Activated CD8-positive, alpha-beta memory T cell treated with anti-CD3 and anti-CD28 coated beads for 48 hours (primary cell): ENCODE measurements around the gene FAM89B.

Experiments
- DNase-seq, 3 experiments: peaks; one replicate each; pipeline ENCODE4 v3.0.0-alpha.2; 2020; ENCODE audit warnings: low read depth in 2 of 3, low spot score in 2 of 3

FAM89B gene

DNA sequence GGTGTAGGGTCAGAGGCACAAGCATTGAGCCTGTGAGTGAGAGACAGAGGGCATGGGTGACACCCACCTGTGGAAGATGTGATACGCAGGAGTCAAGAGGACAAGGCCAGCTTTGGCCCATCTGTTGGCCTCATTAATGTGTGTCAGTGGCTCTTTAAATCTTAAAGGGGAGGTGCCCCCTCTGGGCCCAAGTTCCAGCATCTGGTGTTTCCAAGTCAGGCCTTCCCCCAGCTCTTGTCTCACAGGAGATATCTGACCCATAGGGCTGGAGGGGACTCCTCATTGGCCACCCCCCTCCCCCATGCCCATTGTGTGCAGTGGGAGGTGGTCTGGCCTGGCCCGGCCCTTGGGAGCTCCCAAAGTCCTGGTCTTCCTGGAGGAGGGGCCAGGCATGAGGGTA lies 14.3 kb downstream of the FAM89B start:
- DNase-seq, result no peak

DNA sequence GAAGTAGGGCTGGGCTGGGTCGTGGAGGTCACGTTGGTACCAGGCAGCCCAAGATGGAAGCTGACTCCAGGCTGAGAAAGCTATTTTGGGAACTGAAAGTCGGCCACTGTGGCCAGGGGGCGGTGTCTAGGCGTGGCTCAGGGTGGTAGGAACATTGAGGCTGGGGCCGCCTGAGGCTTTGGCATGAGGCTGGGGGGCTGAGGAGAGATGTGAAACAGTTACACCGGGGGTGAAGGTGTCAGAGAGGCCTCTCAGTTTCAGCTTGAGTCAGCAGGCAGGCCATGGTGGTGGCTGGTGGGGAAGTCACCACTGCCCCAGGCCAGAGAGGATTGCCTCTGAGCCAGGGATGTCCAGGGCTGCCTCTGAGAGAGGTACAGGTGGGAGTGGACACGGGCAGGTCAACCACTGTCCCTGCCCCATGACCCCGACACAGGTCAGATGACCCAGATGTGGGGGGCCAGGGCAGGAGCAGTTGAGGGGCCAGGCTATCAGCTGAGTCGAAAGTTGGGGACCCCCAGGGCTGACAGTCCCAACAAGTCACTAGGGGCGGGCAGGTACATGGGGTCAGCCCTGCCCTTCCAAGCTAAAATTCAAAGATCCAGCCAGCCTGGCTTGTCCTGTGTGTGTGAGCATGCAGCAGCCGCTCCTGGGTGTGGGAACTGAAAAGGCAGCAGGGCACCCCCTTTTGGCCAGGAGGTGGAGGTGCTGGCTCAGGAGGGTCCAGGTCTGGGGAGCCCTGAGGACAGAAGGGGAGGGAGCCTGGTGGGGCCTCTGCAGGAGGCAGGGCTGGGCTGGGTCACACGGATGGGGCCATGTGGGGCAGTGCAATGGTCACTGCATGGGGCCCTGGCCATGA lies 16.1 kb downstream of the FAM89B start:
- peak; percentile 40 to 72 (median 63) for DNase-seq

DNA sequence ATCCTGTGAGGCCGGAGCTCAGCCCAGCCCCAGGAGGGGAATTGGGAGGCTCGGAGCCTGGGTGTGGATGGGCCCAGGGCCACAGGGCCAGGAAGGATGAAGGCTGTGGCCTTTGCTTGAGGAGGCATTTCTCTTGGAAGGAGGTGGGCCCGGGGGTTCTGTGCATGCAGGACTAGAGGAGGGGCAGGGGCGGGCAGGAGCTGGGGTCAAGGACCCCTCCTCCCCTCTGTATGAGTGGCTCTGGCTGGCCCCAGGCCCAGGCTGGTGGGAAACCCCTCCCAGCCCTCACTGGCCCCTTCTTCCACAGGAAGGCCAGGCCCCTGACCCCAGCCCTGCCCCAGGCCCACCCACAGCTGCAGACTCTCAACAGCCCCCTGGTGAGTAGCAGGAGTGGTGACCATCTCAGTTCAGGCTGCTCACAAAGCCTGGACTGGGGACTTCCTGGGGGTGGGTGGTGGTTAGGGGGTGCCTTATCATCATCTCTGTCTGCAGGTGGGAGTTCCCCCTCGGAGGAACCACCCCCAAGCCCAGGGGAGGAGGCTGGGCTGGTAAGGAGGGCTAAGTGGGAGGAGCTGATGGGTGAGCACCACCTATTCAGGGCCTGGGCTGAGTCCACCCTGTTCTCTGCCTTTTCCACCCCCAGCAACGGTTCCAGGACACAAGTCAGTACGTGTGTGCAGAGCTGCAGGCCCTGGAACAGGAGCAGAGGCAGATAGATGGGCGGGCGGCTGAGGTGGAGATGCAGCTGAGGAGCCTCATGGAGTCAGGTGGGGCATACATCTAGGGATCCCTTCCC lies 17.3 kb downstream of the FAM89B start:
- peak in 1 of 3 experiments; percentile 57 for DNase-seq

DNA sequence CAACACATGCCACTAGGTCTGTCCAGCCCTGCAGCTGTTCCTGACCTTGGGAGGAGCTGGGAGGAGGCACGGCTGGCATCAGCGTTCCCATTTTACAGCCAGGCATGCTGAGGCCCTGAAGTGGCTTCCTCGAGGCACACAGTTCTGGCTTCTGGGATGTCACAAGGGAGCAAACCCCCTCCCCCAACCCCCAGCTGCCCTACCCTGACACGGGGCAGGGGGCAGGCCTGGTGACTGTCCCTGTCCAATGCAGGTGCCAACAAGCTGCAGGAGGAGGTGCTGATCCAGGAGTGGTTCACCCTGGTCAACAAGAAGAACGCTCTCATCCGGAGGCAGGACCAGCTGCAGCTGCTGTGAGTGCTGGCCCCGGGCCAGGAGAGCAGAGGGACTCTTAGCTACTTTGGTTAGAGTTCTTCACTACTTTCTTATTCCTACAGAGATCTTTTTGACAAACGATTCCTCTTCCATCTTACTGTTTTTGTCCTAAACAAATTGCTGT lies 18.0 kb downstream of the FAM89B start:
- DNase-seq, result no peak

DNA sequence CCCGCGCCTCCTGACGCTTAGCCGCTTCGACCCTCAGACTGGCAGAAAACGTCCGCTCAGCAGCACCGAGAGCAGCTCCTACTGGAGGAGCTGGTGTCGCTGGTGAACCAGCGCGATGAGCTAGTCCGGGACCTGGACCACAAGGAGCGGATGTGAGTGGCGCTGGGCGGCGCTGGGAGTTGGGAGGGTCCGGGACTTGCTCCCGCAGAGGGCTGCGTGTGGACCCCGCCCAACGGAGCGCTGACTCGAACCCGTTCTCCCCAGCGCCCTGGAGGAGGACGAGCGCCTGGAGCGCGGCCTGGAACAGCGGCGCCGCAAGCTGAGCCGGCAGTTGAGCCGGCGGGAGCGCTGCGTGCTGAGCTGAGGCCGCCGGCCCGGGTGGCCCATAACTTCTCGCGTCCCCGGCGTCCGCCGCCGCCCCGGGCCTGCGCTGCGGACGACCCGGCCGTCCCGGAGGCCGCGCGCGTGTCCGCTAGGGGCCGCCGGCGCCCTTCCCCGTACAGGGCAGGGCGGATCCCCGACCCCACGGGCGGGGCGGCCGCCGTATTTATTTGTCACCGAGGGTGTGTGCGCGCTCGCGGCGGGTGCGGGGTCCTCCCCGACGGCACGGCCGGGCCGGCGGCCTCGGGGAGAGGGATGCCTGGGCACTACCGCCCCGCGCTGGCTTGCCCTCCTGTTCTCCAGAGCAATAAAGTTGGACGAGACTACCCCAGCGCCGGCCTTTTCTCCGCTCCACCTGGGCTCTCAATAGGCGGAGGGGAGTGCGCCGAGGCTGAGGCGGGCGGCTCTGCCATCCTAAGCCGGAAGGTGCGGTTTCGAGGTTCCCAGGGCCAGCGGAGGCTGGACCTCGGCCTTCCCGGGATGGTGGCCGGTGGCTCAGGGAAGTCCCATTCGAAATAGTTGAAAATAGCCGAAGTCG lies 19.9 kb downstream of the FAM89B start:
- no peak for DNase-seq

DNA sequence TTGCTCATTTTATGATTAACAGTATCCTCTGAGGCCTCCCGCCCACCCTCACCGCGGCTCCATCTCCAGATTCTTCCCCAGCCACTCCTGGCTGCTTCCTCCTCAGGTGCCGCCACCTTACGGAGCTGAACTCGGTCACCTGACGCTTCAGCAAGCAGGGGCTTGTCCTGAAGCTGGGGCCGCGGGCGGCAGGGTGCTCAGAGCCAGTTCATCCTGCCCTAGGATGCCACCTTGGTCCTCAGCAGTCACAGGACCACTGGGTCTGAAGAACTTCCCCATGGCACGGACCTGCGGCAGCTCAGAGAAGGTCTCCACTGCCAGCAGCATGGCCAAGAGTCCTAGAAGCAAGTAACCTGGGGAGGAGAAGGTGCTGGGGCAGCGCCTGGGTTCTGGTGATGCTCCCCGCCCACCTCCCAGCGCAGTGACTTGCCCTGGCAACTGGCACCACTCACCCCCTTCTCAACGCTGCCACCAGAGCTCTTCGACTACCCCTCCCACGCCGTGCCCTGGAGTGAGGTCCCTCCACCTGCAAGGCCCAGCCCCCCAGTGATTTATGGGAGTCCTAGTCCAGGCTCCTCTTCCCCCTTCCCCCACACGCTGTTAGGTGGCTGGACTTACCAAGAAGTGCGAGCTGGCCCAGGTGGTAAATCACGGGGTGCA lies 20.6 kb downstream of the FAM89B start:
- DNase-seq, result no peak

DNA sequence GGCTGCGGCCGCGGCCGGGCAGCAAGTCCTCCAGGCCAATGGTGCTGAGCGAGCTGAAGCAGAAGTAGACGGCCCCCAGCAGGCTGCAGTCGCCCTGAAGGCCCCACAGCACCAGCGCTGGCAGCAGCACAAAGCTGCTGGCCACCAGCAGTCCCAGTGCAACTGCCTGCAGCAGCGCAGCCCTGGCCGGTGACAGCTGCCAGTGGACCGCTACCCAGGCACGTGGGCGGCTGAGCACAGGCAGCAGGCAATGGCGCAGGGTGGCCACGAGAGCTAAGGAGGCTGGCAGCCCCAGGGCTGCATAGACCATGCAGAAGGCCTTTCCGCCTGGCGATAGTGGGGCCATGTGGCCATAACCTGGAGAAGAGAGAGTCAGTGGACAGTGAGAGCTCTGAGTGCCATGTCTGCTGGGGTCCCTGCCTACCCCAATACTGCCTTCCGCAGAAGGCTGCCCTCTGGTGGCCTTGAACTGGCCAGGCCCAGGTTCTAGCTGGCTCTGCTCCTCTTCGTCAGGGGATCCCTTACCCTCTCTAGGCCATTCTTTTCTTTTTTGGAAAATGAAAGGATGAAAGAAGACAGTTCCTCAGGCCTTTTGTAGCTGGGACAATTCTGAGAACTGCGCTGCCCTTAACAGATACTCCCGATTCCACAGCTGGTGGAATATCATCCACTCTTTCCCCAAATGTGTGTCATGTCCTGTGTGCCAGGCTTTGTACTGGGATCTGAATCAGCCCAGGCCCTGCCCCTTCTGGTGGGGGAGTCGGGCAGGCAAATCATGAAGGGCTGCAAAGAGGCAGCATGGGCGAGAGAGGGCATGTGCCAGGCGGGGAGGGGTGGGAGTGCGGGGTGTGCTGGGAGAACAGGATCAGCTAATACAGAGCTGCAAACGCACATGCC lies 21.4 kb downstream of the FAM89B start:
- DNase-seq, result no peak

DNA sequence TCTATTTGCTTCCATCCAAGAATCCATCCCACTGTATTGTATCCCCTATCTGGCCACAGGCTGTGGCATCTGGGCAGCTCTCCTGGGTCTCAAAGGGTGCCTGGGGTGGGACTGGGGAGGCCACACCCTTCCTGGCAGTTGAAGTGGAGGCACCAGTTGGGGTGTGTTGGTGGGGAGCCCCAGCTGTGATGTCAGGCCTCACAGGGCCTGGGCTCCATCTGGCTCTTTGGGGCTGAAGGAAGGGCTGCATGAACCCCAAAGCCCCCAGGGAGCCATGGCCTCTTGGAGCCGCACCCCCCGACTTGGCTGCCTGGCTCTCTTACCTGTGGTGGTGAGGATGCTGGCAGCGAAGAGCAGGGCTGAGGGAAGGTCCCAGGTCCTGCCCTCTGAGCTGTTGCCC lies 22.8 kb downstream of the FAM89B start:
- no peak for DNase-seq

DNA sequence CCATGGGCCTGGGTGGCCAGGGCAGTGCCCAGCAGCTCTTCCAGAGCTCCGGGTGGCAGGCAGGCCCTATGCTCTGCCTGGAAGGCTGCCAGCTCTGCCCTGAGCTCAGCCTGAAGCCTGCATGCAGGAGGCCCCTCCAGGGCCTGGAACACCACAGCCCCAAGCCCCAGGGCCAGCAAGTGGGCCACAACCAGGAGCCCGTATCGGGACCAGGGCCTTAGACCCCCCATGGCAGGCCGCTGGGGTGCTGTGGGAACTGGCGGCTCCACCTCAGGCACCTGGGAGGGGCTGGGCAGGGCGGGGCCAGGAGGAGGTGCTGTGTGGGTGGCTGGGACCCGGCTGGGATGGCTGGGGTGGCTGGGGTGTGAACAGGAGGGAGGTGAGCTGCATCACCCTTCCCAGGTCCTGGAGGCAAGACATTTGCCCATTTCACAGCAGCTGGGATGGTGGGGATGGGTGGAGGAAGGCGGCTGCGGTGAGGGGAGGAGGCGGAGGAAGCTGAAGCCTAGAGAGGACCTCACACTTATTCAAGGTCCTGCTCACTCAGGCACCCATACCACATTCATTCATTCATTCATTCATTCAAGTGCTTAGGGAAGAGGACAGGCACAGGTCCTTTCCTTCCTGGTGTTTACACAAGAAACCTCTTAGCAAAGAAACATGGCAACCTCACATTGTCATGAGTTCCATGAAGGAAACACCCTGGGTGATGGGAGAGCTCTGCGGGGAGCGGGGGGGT lies 23.4 kb downstream of the FAM89B start, which contains the start of gene KCNK7:
Gene KCNK7 (minus strand): TSS at position 258 of the 739 bp plus-strand sequence. CDS start 28 bp downstream, at position 230.
- no peak for DNase-seq

DNA sequence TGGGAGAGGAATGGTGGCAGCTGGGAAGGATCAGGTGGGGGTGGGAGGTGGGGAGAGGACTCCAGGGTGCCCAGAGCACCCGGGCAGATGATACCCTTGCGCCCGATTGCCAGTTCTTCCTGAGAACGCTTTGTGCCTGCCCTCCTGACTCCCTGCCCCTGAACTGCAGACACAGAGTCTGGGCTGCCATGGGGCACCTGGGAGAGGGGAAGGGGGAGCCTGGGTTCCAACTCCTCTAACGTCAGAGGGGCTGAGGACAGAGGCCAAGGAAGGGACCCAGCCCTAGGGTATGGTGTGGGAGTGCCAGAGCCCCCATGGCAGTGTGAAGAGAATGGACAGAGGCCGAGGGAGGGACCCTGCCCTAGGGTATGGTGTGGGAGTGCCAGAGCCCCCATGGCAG lies 24.2 kb downstream of the FAM89B start:
- DNase-seq, result no peak

DNA sequence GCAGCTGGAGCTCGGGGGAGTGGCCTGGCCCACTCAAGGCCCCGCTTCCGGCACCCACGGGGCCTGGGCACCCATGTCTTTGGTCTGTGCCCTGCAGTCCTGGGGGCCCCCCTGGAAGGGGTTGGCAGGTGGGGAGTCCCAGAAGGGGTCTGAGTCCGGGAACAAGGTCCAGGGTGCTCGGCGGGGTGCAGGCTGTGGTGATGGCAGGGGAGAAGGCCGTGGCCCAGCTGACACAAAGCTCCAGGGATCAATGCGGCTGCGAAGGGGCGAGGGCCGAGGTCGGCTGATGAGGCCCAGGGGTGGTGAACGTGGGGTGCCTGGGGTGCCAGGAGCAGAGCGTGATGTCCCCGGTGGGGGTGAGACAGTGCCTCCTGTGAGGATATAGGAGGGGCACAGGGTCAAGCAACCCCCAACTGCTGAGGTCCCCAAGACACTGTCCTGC lies 25.9 kb downstream of the FAM89B start:
- no peak for DNase-seq

DNA sequence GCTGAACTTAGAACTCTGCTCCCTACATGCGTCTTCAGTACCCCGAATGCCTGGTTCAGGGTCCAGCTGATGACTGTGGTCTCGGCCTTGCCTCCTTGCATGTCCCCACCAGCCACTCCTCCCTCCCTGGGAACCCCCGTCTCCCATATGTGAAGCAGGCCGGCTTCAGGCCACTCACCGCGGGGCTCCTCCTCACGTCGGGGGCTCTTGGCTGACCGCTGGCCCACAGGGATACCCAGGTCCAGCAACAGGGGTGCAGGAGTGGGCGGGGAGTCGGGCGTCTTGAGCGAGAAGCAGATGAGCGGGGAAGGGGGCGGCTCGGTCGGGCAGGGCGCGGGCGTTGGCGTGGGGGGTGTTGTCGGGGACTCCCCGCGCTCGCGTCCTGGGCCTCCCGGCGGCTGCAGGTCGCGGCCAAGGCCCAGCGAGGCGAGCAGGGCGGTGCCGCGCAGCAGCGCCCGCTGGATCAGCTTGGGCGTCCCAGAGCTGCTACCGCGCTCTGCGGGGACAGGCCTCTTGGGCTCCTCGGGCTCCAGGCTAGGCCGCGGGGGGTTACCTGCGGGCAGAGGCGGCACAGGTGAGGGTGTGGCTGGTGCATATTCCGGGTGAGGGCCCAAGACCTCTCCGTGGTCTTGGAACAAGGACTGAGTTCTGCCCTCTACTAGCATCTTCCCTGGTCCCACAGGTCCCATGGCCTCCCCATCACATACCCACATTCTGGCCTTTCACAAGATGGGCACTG lies 27.0 kb downstream of the FAM89B start:
- DNase-seq, result no peak

DNA sequence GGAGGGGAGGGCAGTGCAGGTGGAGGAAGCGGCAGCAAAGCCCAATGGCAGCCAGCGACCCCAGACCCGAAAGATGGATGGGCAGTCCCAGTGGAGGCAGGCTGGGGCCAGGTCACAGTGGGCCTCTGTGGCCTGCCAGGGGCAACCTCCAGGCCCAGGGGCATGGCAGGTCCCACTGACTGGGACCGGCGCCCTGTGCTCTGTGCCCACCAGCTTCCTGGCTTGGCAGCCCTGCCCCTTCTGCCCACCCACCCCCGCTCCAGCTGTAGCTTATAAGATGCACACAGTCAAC lies 27.6 kb downstream of the FAM89B start:
- no peak for DNase-seq

DNA sequence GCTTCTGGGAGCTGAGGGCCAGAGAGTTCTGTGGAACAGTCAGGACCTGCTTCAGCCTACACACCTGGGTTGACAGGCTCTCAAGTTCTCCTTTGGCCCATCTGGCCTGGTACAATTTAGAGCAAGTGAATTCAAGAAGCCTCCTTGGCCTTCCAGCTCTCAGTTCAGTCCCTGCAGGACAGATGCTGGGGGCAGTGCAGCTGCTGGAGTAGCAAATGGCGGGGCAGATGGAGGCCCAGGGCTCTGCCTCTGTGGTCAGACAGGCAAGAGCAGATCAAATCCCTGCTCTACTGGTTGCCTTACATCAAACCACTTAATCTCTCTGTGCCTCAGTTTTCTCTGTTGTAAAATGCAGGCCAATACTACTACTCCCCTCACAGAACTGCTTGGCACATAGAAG lies 31.9 kb downstream of the FAM89B start:
- DNase-seq, result no peak

DNA sequence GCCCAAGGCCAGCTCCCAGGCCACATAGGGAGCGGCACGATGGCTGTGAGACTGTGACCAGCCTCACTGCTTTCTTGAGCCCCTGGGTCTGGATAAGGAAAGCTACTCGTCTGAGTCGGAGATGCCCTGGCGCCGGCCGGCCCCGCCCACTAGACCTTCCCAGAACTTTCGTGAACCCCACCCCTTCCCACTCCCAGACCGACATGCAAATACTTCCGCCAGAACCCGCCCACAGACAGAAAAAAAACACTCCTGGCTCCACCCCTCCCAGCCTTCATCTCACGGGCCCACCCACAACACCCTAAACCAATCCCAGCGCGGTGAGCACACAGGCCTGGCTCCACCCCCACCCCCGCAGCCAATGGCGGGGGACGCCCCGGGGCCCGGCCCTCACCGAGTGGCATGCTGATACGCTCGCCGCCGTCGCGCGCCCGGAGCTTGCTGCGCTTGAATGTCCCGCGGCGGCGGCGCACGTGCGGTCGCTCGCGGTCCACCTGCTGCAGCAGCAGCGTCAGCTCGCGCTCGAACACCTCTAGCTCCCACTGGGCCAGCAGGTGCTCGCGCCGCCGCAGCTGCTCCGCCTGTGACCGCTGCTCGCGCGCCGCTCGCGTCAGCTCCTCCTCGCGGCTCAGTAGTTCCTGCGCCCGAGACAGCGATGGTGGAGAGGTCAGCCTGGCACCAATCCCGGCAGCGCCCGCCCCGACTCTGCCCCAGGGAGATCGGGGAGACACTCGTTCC lies 34.7 kb downstream of the FAM89B start:
- DNase-seq, result no peak

DNA sequence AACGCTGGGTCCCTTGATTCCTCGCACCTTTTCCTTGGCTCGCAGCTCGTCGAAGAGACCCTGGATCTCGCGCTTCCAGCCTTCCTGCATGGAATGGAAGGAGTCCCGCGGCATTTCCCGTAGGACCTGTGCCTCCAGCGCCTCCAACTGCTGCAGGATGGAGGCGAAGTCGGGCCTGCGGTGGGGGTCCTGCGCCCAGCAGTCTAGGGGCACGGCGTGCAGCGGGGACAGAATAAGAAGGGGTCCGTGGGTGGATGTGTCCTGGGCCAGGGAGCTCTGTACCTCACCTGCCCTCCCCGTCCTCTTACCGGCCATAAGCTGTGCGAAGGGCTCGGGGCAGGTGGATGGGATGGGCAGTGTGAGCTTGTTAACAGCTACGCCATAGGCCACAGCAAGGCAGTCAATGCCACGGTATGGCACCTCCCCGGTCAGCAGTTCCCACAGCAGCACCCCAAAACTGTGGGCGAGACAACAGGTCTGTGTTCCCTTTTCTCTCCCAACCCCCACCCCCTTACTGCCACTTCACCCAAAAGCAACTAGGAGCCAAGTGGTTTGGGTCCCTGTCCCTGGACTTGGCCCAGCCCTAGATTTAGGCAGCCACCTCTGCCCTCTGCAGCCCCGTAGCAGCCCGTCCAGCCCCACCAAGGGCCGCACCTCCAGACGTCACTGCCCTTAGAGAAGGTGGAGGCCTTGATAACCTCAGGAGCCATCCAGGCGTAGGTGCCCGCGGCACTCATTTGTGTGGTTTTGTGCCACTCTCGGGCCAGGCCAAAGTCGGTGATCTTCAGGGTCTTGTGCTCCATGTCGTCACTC lies 35.5 kb downstream of the FAM89B start:
- DNase-seq, result no peak

DNA sequence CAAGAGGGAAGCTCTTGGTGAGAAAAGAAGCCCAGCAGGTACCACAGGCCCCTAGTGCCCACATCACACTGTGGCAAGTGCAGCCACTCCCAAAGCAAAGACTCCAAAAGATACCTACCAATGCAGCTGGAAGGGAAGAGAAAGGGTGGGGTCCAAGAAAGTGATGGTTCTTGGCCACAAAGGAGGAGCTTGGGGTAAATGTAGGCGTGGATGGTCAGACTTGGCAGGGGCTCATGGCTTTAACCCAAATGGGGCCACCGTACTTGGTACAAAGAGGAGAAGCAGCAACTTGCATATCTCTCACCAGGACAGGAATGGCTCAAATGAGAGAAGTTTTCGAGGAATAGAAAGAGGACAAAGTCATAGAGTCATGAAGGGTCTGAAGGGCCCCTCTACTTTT lies 36.9 kb downstream of the FAM89B start:
- no peak for DNase-seq
